ENCODE results near the gene CLCN6.

- TF ChIP-seq CTCF (IDR thresholded peaks at IDR 0.05; ENCODE audit: insufficient read depth, low read length), result no peak
- no peak for TF ChIP-seq SPI1 (IDR thresholded peaks at IDR 0.05; ENCODE audit: borderline replicate concordance, low read depth)
- TF ChIP-seq GABPA (IDR thresholded peaks at IDR 0.05; ENCODE audit: low read depth), result no peak
- TF ChIP-seq POLR2AphosphoS5 (IDR thresholded peaks at IDR 0.05; ENCODE audit: low read depth), result no peak
Observed at GRCh38 chr1:11839727-11840705, 34.0 kb downstream of the CLCN6 start.

All from HL-60 (cell line).